SK-N-SH (cell line): ENCODE measurements around the gene ARHGEF7. TPM values are rescaled to one million over a fixed set of nuclear protein-coding genes. Genes with fewer than 3 reads are reported as not detected.

Experiments used
- CTCF ChIA-PET: fragments of 300-600, 350-600 bp; formaldehyde crosslinking; extraction: SDS; loops from one replicate; lab custom pipeline; 2021; lab: Yijun Ruan, JAX
- POLR2A ChIA-PET: fragments of 350-600 bp; sonication (Branson Sonifier 250); formaldehyde crosslinking; extraction: SDS; loops from one replicate; lab custom pipeline; 2020; ENCODE audit warnings: antibody characterized with exemption, inconsistent platforms; lab: Yijun Ruan, JAX
- DNase-seq: peaks from one replicate; pipeline ENCODE4 v3.0.0; 2012
- H2AFZ ChIP-seq: fragments of 200-600 bp; sonication (generic); 2 replicates; pipeline ENCODE4 v1.8.1; 2016; ENCODE audit warnings: antibody characterized with exemption, mild to moderate bottlenecking, low read depth
- H3F3A ChIP-seq: fragments of 200-600 bp; sonication (generic); replicated peaks from 2 replicates; pipeline ENCODE3; 2016; ENCODE audit warnings: antibody characterized with exemption, mild to moderate bottlenecking; ENCODE audit not compliant: insufficient read depth
- H3K27ac ChIP-seq, 2 experiments: fragments of 200-500 bp in 1 of 2; fragments of 200-600 bp in 1 of 2; sonication (Bioruptor generic) in 1 of 2; sonication (generic), shearing (Covaris generic) in 1 of 2; 2 replicates each; pipeline versions ENCODE4 v1.5.1 to v1.6.1; 2014 to 2016; ENCODE audit warnings: low read depth in 2 of 2, inconsistent platforms in 1 of 2, low read length in 1 of 2, mild to moderate bottlenecking in 1 of 2, mixed read lengths in 1 of 2
- H3K27me3 ChIP-seq: fragments of 200-600 bp; sonication (generic), shearing (Covaris generic); 2 replicates; pipeline ENCODE4 v1.6.1; 2016; ENCODE audit warnings: mixed run types; ENCODE audit not compliant: insufficient read depth
- H3K36me3 ChIP-seq, 2 experiments: fragments of 200-500 bp in 1 of 2; fragments of 200-600 bp in 1 of 2; sonication (Bioruptor generic) in 1 of 2; sonication (generic) in 1 of 2; replicated peaks in 1 of 2; 2 replicates each; pipeline versions ENCODE3 to v1.5.1; 2014 to 2016; ENCODE audit warnings: low read length in 1 of 2, mild to moderate bottlenecking in 1 of 2; ENCODE audit not compliant: insufficient read depth in 2 of 2, control insufficient read depth in 1 of 2
- H3K4me1 ChIP-seq, 2 experiments: fragments of 200-500 bp in 1 of 2; fragments of 200-600 bp in 1 of 2; sonication (Bioruptor generic) in 1 of 2; sonication (generic), shearing (Covaris generic) in 1 of 2; 2 replicates each; pipeline versions ENCODE4 v1.5.1 to v1.6.1; 2014 to 2016; ENCODE audit warnings: low read depth in 1 of 2, low read length in 1 of 2, mixed run types in 1 of 2; ENCODE audit not compliant: insufficient read depth in 2 of 2, control insufficient read depth in 1 of 2
- H3K4me2 ChIP-seq: fragments of 200-600 bp; sonication (generic), shearing (Covaris generic); 2 replicates; pipeline ENCODE4 v1.6.1; 2017; ENCODE audit warnings: mixed run types
- H3K4me3 ChIP-seq, 2 experiments: fragments of 200-500 bp in 1 of 2; fragments of 200-600 bp in 1 of 2; sonication (Bioruptor generic) in 1 of 2; sonication (generic), shearing (Covaris generic) in 1 of 2; 2 replicates each; pipeline versions ENCODE4 v1.5.1 to v1.8.1; 2014 to 2016; ENCODE audit warnings: low read depth in 2 of 2, inconsistent platforms in 1 of 2, low read length in 1 of 2, mild to moderate bottlenecking in 1 of 2, mixed read lengths in 1 of 2, moderate library complexity in 1 of 2
- H3K79me2 ChIP-seq: fragments of 200-600 bp; sonication (generic); 2 replicates; pipeline ENCODE4 v1.8.1; 2017; ENCODE audit warnings: mild to moderate bottlenecking; ENCODE audit not compliant: insufficient read depth
- H3K9ac ChIP-seq: fragments of 200-600 bp; sonication (generic); 2 replicates; pipeline ENCODE4 v1.6.1; 2017; ENCODE audit warnings: mixed run types
- H3K9me2 ChIP-seq: fragments of 200-600 bp; sonication (generic); 2 replicates; pipeline ENCODE4 v1.6.1; 2017; ENCODE audit warnings: mixed run types
- H3K9me3 ChIP-seq: fragments of 200-600 bp; sonication (generic); 2 replicates; pipeline ENCODE4 v1.6.1; 2017; ENCODE audit warnings: mixed run types, mild to moderate bottlenecking, moderate library complexity
- H4K20me1 ChIP-seq: fragments of 200-600 bp; sonication (generic); 2 replicates; pipeline ENCODE4 v1.6.1; 2017; ENCODE audit warnings: mild to moderate bottlenecking, mixed run types; ENCODE audit not compliant: insufficient read depth
- CHD2 ChIP-seq: fragments of 150-350 bp; IDR thresholded peaks from 2 replicates; pipeline ENCODE4 v1.6.1; 2018; ENCODE audit warnings: low read length; ENCODE audit not compliant: partially characterized antibody
- ELF1 ChIP-seq: IDR thresholded peaks from 2 replicates; pipeline ENCODE4 v1.4.0; 2012
- EP300 ChIP-seq, 2 experiments: IDR thresholded peaks; 2 replicates each; pipeline versions ENCODE4 v1.4.0 to v1.6.1; 2012; ENCODE audit warnings: borderline replicate concordance in 1 of 2, low read depth in 1 of 2, low read length in 1 of 2
- EZH2phosphoT487 ChIP-seq: fragments of 200-600 bp; sonication (generic); IDR thresholded peaks from 2 replicates; pipeline ENCODE4 v1.6.1; 2017; ENCODE audit warnings: low read depth, mixed run types, mild to moderate bottlenecking, antibody characterized with exemption, moderate library complexity, borderline replicate concordance
- FOSL2 ChIP-seq: IDR thresholded peaks from 2 replicates; pipeline ENCODE4 v1.4.0; 2012; ENCODE audit warnings: low read depth, mild to moderate bottlenecking, moderate library complexity, borderline replicate concordance
- FOXM1 ChIP-seq: IDR thresholded peaks from 2 replicates; pipeline ENCODE4 v1.4.0; 2012; ENCODE audit warnings: low read depth, mild to moderate bottlenecking
- NFIC ChIP-seq: IDR thresholded peaks from 2 replicates; pipeline ENCODE4 v1.4.0; 2012; ENCODE audit warnings: borderline replicate concordance
- NRF1 ChIP-seq: IDR thresholded peaks from 2 replicates; pipeline ENCODE4 v1.6.1; 2012; ENCODE audit warnings: low read depth, mild to moderate bottlenecking, low read length
- RFX5 ChIP-seq: IDR thresholded peaks from 2 replicates; pipeline ENCODE4 v1.6.1; 2012; ENCODE audit warnings: mild to moderate bottlenecking, improper control_type of control experiment, low read length
- RXRA ChIP-seq: IDR thresholded peaks from 2 replicates; pipeline ENCODE4 v1.4.0; 2012; ENCODE audit warnings: low read depth, mild to moderate bottlenecking, borderline replicate concordance
- SIN3A ChIP-seq: IDR thresholded peaks from 2 replicates; pipeline ENCODE4 v1.6.1; 2012; ENCODE audit warnings: low read depth, mild to moderate bottlenecking, low read length, moderate library complexity, borderline replicate concordance
- SMC3 ChIP-seq: IDR thresholded peaks from 2 replicates; pipeline ENCODE4 v1.6.1; 2012; ENCODE audit warnings: low read depth, low read length, improper control_type of control experiment
- USF1 ChIP-seq: IDR thresholded peaks from 2 replicates; pipeline ENCODE4 v1.4.0; 2012; ENCODE audit warnings: low read depth, borderline replicate concordance
- USF2 ChIP-seq: fragments of 150-350 bp; IDR thresholded peaks from 2 replicates; pipeline ENCODE4 v1.6.1; 2017; ENCODE audit warnings: antibody characterized with exemption, low read length, low read depth, borderline replicate concordance
- YY1 ChIP-seq: IDR thresholded peaks from 2 replicates; pipeline ENCODE4 v1.4.0; 2012; ENCODE audit warnings: low read depth, mild to moderate bottlenecking
- WGBS: methylation state at CpG from one replicate; pipeline ENCODE4 v1.1.6; 2017; ENCODE audit warnings: low lambda C conversion rate; 5-methylcytosine and 5-hydroxymethylcytosine counted together
- polyA plus RNA-seq, 3 experiments: library from polyadenylated mRNA; depleted of rRNA; stranded (reverse); fragments of >200 nt; gene quantifications; 2 replicates each; pipeline ENCODE4 v1.2.3, GENCODE V29; 2012
- TF ChIP-seq, protein P1 (sequence below): IDR thresholded peaks from 2 replicates; pipeline ENCODE4 v1.6.1; 2012; ENCODE audit warnings: mild to moderate bottlenecking, low read depth, low read length, moderate library complexity
- TF ChIP-seq, protein P2 (sequence below): fragments of 200-600 bp; sonication (generic); IDR thresholded peaks from 2 replicates; pipeline ENCODE4 v1.6.1; 2017; ENCODE audit warnings: antibody characterized with exemption, mild to moderate bottlenecking, moderate library complexity

The ARHGEF7 gene
- polyA plus RNA-seq, 1 of the 3 experiments (the other 2 are of a cell fraction) = 21.6 TPM

DNA sequence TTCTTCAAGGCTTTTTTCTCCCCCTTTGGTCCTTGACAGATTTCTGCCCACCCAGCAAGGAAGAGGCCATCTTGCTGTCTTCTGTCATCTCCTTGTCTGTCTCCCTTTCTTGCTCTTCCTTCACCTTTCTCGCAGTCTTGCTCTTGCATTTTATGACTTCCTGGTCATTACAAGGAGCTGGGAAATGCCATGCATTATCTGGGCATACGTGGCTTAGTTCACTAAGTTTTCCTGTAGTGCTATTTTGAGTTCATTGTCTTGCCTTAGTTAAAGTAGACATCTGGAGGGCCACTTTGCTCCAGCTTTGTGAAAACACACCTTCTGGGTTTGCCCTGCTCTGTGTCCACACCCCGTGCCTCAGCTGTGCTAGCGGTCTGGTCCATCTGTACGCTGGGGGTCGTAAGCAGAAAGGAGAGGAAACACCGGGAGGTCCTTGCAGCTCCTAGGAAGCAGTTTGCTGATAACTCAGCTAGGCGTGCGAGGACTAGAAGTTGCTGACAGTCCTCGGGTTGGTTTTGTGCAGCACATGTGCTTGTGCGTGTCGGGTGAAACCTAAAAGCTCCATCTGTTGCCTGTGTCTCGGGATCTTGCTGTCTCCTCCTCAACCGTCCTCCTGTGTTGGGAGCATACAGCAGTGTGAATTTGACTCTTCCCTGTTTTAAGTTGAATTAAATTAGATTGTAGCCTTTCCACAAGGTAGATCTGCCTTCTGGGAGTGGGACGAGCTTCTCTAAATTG, 59.4 kb downstream of the ARHGEF7 start:
- H4K20me1 ChIP-seq = peaks cover 72% of the 10 kb centered on the region

GRCh38 chr13:111175372-111175771, 60.3 kb downstream of the ARHGEF7 start:
- peaks cover 7 to 26% of the 10 kb centered on the region in 2 experiments for H3K36me3 ChIP-seq
- peaks cover 0 to 23% of the 10 kb centered on the region in 2 experiments; a peak in 1 of 4 replicates for H3K4me1 ChIP-seq
- 96% methylated on average over 4 of the region's 4 CpGs for WGBS
- DNase-seq = no peak
- TF ChIP-seq FOSL2 (no peak), SIN3A (no peak), RXRA (no peak), CHD2 (no peak), EZH2phosphoT487 (no peak), YY1 (no peak), FOXM1 (no peak), NFIC (no peak), SMC3 (no peak), EP300 (IDR thresholded peaks at IDR 0.05; ENCODE audit: borderline replicate concordance in 1 of 2, low read depth in 1 of 2, low read length in 1 of 2) (no peak), ELF1 (no peak), USF2 (no peak), USF1 (no peak), NRF1 (no peak)
- TF ChIP-seq, protein P1, sequence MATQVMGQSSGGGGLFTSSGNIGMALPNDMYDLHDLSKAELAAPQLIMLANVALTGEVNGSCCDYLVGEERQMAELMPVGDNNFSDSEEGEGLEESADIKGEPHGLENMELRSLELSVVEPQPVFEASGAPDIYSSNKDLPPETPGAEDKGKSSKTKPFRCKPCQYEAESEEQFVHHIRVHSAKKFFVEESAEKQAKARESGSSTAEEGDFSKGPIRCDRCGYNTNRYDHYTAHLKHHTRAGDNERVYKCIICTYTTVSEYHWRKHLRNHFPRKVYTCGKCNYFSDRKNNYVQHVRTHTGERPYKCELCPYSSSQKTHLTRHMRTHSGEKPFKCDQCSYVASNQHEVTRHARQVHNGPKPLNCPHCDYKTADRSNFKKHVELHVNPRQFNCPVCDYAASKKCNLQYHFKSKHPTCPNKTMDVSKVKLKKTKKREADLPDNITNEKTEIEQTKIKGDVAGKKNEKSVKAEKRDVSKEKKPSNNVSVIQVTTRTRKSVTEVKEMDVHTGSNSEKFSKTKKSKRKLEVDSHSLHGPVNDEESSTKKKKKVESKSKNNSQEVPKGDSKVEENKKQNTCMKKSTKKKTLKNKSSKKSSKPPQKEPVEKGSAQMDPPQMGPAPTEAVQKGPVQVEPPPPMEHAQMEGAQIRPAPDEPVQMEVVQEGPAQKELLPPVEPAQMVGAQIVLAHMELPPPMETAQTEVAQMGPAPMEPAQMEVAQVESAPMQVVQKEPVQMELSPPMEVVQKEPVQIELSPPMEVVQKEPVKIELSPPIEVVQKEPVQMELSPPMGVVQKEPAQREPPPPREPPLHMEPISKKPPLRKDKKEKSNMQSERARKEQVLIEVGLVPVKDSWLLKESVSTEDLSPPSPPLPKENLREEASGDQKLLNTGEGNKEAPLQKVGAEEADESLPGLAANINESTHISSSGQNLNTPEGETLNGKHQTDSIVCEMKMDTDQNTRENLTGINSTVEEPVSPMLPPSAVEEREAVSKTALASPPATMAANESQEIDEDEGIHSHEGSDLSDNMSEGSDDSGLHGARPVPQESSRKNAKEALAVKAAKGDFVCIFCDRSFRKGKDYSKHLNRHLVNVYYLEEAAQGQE = no peak
- TF ChIP-seq, protein P2, sequence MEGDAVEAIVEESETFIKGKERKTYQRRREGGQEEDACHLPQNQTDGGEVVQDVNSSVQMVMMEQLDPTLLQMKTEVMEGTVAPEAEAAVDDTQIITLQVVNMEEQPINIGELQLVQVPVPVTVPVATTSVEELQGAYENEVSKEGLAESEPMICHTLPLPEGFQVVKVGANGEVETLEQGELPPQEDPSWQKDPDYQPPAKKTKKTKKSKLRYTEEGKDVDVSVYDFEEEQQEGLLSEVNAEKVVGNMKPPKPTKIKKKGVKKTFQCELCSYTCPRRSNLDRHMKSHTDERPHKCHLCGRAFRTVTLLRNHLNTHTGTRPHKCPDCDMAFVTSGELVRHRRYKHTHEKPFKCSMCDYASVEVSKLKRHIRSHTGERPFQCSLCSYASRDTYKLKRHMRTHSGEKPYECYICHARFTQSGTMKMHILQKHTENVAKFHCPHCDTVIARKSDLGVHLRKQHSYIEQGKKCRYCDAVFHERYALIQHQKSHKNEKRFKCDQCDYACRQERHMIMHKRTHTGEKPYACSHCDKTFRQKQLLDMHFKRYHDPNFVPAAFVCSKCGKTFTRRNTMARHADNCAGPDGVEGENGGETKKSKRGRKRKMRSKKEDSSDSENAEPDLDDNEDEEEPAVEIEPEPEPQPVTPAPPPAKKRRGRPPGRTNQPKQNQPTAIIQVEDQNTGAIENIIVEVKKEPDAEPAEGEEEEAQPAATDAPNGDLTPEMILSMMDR = no peak
- no peak overlapping the region for H3K4me2 ChIP-seq
- H3F3A ChIP-seq = no peaks in the 10 kb centered on the region
- peaks cover 70% of the 10 kb centered on the region for H4K20me1 ChIP-seq
- ChIA-PET CTCF (interaction anchor here (1.2 to 2.1 kb wide), 2 partner anchors 14 to 108 kb away, joined by 3 to 7 read pairs; no protein-coding TSS in a partner anchor), POLR2A (no interaction called here)
- H3K9me2 ChIP-seq = no peaks in the 10 kb centered on the region
- no peaks in the 10 kb centered on the region for H3K27me3 ChIP-seq
- H3K9me3 ChIP-seq = no peaks in the 10 kb centered on the region
- no peak overlapping the region for H3K9ac ChIP-seq
- no peak overlapping the region for H2AFZ ChIP-seq
- no peak overlapping the region for H3K4me3 ChIP-seq
- peaks cover 85% of the 10 kb centered on the region for H3K79me2 ChIP-seq
- H3K27ac ChIP-seq = no peak overlapping the region

More for the DNA sequence above, 59.4 kb downstream of the ARHGEF7 start:
- Histone ChIP-seq H3K9me3 (no peaks in the 10 kb centered on the region), H3K27ac (no peak overlapping the region; a peak in 1 of 4 replicates), H3K27me3 (no peaks in the 10 kb centered on the region), H3K9ac (no peak overlapping the region), H3K79me2 (peaks cover 85% of the 10 kb centered on the region), H3K4me3 (no peak overlapping the region), H2AFZ (no peak overlapping the region), H3K9me2 (no peaks in the 10 kb centered on the region), H3K36me3 (peaks cover 9 to 26% of the 10 kb centered on the region in 2 experiments), H3F3A (no peaks in the 10 kb centered on the region), H3K4me1 (peaks cover 0 to 21% of the 10 kb centered on the region in 2 experiments; a peak in 1 of 4 replicates), H3K4me2 (no peak overlapping the region)
- ChIA-PET POLR2A (no interaction called here), CTCF (interaction anchor here (0.7 to 2.1 kb wide), 5 partner anchors 11 to 48 kb away, joined by 3 to 7 read pairs (median 3); no protein-coding TSS in a partner anchor)
- no peak for TF ChIP-seq RFX5
- no peak for TF ChIP-seq RXRA
- 98% methylated on average over 11 of the region's 15 CpGs for WGBS
- DNase-seq = no peak
